Activated CD8-positive, alpha-beta T cell treated with anti-CD3 and anti-CD28 coated beads, Interleukin-2, amount 10 ng/mL, durations not matched to agents 7 days and 5 days (primary cell): ENCODE data around the gene ZNF292. TPM values are rescaled to one million over a fixed set of nuclear protein-coding genes. Genes with fewer than 3 reads are reported as not detected.
"Not testable (repeated sequence)": the region's sequence is repeated elsewhere in the genome, so short reads cannot be mapped to it uniquely, and the experiment has no call there.

Experiments used
- ATAC-seq: fragments of 150-1000 bp; cut with Tn5 transposase; one replicate; pipeline ENCODE4 v1.10.0; 2021; ENCODE audit warnings: moderate library complexity
- CTCF ChIA-PET: fragments of 350-600 bp; sonication (Branson Sonifier 250); formaldehyde crosslinking; loops from one replicate; lab custom pipeline; 2021; ENCODE audit warnings: antibody characterized with exemption; lab: Charles Lee
- POLR2A ChIA-PET: fragments of 350-600 bp; sonication (Branson Sonifier 250); formaldehyde crosslinking; loops from one replicate; lab custom pipeline; 2021; ENCODE audit warnings: antibody characterized with exemption; lab: Charles Lee
- DNase-seq: peaks from one replicate; pipeline ENCODE4 v3.0.0-alpha.2; 2020
- H3K27ac Mint-ChIP-seq: one replicate; pipeline ENCODE4 v1.8.0; 2021; ENCODE audit warnings: mild to moderate bottlenecking, mixed read lengths
- H3K27me3 Mint-ChIP-seq: one replicate; pipeline ENCODE4 v1.8.0; 2021; ENCODE audit warnings: low read depth, mixed read lengths
- H3K36me3 Mint-ChIP-seq: one replicate; pipeline ENCODE4 v1.8.0; 2021; ENCODE audit warnings: low read depth, mixed read lengths
- H3K4me1 Mint-ChIP-seq: one replicate; pipeline ENCODE4 v1.8.0; 2021; ENCODE audit warnings: low read depth, mixed read lengths
- H3K4me3 Mint-ChIP-seq: one replicate; pipeline ENCODE4 v1.8.0; 2021; ENCODE audit warnings: mild to moderate bottlenecking, mixed read lengths
- H3K9me3 Mint-ChIP-seq: one replicate; pipeline ENCODE4 v1.8.0; 2022; ENCODE audit warnings: mixed read lengths; ENCODE audit not compliant: insufficient read depth
- total RNA-seq, 2 experiments: library from RNA; stranded (reverse); gene quantifications; one replicate each; pipeline ENCODE4 v1.2.3, GENCODE V29; 2021

The ZNF292 gene
- total RNA-seq, 2 experiments from 2014 or later, result 48.5 to 50.7 TPM

DNA sequence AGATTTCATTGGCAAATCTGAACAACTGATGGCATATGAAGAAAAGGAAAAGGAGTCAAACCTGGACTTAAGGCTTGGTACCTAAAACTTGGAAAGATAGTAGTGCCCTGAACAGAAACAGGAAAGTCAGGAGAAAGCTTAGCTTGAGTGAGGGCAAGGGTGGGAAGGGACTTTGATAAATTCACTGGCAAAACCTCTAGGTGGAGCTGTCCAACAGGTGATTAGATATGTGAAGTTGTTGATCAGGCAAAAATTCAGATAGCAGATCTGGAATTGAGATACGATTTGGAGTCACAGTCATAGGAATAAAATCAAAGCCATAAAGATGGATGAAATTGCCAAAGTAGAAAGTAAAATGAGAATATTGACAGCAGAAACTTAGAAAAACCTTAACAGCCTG lies 16.1 kb upstream of the ZNF292 start:
- no peak overlapping the region for H3K27ac Mint-ChIP-seq
- CTCF ChIA-PET, result interaction anchor here (0.7 to 3.3 kb wide), 21 partner anchors 8 to 558 kb away, joined by 3 to 15 read pairs (median 3); partner anchors contain the start of gene ZNF292
- H3K4me3 Mint-ChIP-seq, result no peak overlapping the region
- H3K27me3 Mint-ChIP-seq, result peaks cover 48% of the 10 kb centered on the region
- peak; percentile 76 for ATAC-seq
- DNase-seq, result peak; percentile 64
- no peaks in the 10 kb centered on the region for H3K36me3 Mint-ChIP-seq
- H3K4me1 Mint-ChIP-seq, result no peaks in the 10 kb centered on the region
- no peaks in the 10 kb centered on the region for H3K9me3 Mint-ChIP-seq
- POLR2A ChIA-PET, result no interaction called here

DNA sequence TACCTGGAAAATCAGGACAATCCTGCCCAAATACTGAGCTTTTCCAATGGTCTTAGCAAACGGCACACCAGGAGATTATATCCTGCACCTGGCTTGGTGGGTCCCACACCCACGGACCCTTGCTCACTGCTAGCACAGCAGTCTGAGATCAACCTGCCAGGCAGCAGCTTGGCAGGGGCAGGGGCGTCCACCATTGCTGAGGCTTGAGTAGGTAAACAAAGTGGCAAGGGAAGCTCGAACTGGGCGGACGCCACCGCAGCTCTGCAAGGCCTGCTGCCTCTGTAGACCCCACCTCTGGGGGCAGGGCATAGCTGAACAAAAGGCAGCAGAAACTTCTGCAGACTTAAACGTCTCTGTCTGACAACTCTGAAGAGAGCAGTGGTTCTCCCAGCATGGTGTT lies 15.4 kb upstream of the ZNF292 start:
- not testable (repeated sequence) for H3K9me3 Mint-ChIP-seq, H3K4me1 Mint-ChIP-seq, DNase-seq, ATAC-seq, H3K4me3 Mint-ChIP-seq, H3K27ac Mint-ChIP-seq, H3K36me3 Mint-ChIP-seq
- ChIA-PET POLR2A (interaction anchor here (1.4 kb wide), 1 partner anchor 14 kb away, joined by 3 read pairs; no protein-coding TSS in a partner anchor), CTCF (interaction anchor here (1.0 to 3.3 kb wide), 10 partner anchors 8 to 557 kb away, joined by 3 to 15 read pairs (median 4); partner anchors contain the start of gene ZNF292)
- peaks cover 51% of the 10 kb centered on the region for H3K27me3 Mint-ChIP-seq

DNA sequence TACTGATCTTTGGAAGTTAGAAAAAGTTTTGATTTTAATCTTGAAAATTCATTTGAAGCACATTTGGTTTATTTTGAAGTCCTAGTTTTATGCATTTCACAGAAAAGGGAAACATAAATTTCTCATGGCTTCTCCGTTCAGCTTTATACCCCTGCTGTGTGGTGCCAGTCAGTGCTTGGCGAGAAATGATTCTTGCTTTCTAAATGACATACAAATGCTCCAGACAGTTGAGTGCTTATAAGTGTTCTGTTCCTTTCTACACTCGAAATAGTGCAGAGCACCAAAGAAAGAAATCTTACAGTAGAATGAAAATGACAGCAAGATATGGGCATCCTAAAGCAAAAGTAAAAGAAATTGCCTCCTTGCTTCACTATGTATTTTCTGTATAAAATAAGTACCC lies 9.0 kb upstream of the ZNF292 start:
- DNase-seq, result no peak
- Mint-ChIP-seq H3K4me3 (no peak overlapping the region), H3K36me3 (peaks cover 2% of the 10 kb centered on the region), H3K4me1 (peaks cover 2% of the 10 kb centered on the region), H3K9me3 (no peaks in the 10 kb centered on the region), H3K27me3 (peaks cover 49% of the 10 kb centered on the region), H3K27ac (no peak overlapping the region)
- ATAC-seq, result no peak
- ChIA-PET POLR2A (interaction anchor here (1.6 kb wide), 1 partner anchor 10 kb away, joined by 4 read pairs; no protein-coding TSS in a partner anchor), CTCF (interaction anchor here (1.0 kb wide), 1 partner anchor 17 kb away, joined by 3 read pairs; no protein-coding TSS in a partner anchor)

DNA sequence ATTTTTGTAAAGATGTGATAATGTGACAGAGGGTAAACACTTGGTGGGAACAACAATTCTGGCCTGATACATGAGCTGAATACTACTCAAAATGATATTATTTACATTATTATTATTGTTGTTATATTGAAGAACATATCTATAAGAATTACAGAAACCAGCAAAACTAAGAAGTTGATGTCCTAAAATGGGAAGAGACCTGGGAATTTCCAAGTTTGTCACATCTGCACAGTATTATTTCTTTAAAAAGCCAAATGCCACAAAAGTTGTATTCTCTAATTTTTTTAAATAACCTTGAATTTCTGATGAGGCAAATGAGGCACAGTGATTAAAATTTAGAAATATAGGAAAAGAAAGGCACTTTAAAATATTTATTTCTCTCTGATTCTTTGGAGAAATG lies 5.0 kb upstream of the ZNF292 start:
- ChIA-PET POLR2A (no interaction called here), CTCF (no interaction called here)
- Mint-ChIP-seq H3K4me3 (no peak overlapping the region), H3K27me3 (peaks cover 17% of the 10 kb centered on the region), H3K36me3 (no peaks in the 10 kb centered on the region), H3K27ac (no peak overlapping the region), H3K9me3 (no peaks in the 10 kb centered on the region), H3K4me1 (peaks cover 26% of the 10 kb centered on the region)
- no peak for ATAC-seq
- DNase-seq, result no peak

DNA sequence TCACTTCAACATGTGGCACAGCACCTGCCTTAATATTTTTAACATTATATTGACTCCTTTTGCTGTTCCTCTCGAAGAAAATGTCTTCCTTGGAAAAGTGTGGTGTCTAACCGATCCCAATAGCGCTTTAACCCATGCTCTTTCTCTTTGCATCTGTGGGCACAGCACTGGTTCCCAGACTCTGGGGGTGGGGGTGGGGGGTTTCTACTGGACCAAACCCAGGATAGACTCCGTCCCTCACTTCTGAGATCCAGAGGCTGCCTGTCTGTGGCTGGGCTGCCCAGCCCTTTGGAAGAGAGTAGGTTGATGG lies 3.9 kb upstream of the ZNF292 start:
- Mint-ChIP-seq H3K36me3 (peaks cover 4% of the 10 kb centered on the region), H3K27me3 (peaks cover 14% of the 10 kb centered on the region), H3K9me3 (no peaks in the 10 kb centered on the region), H3K4me3 (peak overlapping the region; percentile 77), H3K27ac (peak overlapping the region; percentile 94), H3K4me1 (peaks cover 26% of the 10 kb centered on the region)
- CTCF ChIA-PET, result no interaction called here
- no peak for ATAC-seq
- DNase-seq, result no peak
- POLR2A ChIA-PET, result no interaction called here

DNA sequence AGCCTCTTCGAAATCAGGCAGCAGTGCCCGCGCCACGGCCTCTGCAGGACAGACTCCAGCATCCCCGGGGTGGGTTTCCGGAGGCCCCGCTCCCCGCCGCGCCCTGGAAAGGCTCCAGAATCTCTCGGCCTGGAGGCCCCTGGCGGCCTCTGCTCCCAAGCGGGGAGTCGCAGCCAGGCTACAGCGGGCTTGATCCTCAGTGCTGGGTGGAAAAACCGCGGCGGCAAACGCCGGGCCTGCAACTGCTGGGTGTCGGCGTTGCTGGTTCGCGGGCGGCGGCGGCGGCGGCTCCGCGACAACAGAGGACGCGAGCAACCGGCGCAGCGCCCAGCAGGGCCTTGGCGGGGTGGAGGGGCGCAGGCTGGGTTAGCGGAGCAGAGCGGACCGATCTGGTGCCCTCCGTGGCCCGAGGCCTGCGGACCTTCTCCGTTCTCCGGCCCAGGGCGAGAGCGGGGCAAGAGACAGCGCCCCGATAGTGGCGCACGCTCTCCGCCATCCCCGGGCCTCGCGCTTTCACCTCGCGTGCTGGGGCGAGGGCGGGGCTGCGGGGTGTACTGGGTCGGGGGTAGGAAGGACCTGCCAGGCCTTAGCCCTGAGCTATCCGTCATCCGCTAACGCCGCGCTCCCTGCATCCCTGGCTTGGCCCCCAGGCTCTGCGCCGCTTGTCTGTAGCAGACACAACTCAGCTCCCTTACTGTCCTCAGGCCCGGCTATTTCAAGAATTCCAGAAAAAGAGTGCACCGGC lies 3.4 kb upstream of the ZNF292 start:
- Mint-ChIP-seq H3K36me3 (peaks cover 9% of the 10 kb centered on the region), H3K9me3 (no peaks in the 10 kb centered on the region), H3K27me3 (peaks cover 13% of the 10 kb centered on the region), H3K27ac (peak overlapping the region; percentile 94), H3K4me3 (peak overlapping the region; percentile 77), H3K4me1 (peaks cover 31% of the 10 kb centered on the region)
- CTCF ChIA-PET, result interaction anchor here (0.9 kb wide), 1 partner anchor 13 kb away, joined by 3 read pairs; no protein-coding TSS in a partner anchor
- POLR2A ChIA-PET, result interaction anchor here (0.7 to 1.1 kb wide), 2 partner anchors 14 to 55 kb away, joined by 3 read pairs; no protein-coding TSS in a partner anchor
- DNase-seq, result peak; percentile 75
- peak; percentile 27 for ATAC-seq

DNA sequence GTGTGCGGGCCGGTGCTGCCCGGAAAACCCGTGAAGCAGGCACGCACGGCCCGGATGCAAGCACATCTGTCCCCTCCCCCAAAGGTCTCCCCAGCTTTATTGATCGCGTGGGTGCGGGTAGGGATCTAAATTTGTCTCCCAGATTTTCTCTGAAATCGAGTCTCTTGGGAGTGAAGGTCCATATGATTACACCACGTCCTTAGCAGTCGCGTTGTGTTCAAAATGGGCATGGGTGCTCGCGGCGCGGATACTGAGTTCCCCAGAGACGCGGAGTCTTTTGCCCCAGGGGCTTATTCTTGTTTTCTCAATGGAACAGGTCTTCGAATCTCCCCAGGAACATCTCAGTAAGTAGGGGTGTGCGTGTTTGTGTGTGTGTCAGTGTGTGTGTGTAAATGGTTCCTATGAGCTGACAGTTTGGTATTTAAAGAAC lies 2.8 kb upstream of the ZNF292 start:
- DNase-seq, result no peak
- H3K36me3 Mint-ChIP-seq, result peaks cover 10% of the 10 kb centered on the region
- no peaks in the 10 kb centered on the region for H3K9me3 Mint-ChIP-seq
- ATAC-seq, result no peak
- H3K4me1 Mint-ChIP-seq, result peaks cover 32% of the 10 kb centered on the region
- CTCF ChIA-PET, result interaction anchor here (0.9 kb wide), 1 partner anchor 14 kb away, joined by 3 read pairs; no protein-coding TSS in a partner anchor
- H3K27ac Mint-ChIP-seq, result peak overlapping the region; percentile 94
- peaks cover 11% of the 10 kb centered on the region for H3K27me3 Mint-ChIP-seq
- POLR2A ChIA-PET, result interaction anchor here (0.7 to 1.1 kb wide), 2 partner anchors 15 to 55 kb away, joined by 3 read pairs; no protein-coding TSS in a partner anchor
- peak overlapping the region; percentile 77 for H3K4me3 Mint-ChIP-seq

DNA sequence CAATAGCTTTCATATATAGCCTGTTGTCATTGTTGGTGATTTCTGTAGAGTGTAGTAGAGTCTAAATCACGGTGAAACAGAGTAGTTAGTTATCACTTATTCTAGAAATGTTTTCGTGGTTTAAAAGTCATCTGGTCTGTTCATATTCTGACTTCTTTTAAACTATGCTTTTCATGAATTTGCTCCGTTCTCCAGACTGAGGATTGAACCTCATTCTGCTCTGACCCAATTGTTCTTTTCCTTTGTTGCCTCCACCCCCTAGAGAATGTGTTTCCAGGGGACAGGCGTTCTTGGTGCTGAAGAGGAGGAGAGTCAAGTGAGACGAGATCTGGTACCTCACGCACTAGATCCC lies 748 bp upstream of the ZNF292 start:
- peak overlapping the region; percentile 99 for H3K27ac Mint-ChIP-seq
- no peaks in the 10 kb centered on the region for H3K9me3 Mint-ChIP-seq
- H3K36me3 Mint-ChIP-seq, result peaks cover 16% of the 10 kb centered on the region
- peaks cover 3% of the 10 kb centered on the region for H3K27me3 Mint-ChIP-seq
- DNase-seq, result no peak
- POLR2A ChIA-PET, result interaction anchor here (1.5 kb wide), 1 partner anchor 1926 kb away, joined by 3 read pairs; the partner anchor contains the start of gene PNRC1
- H3K4me3 Mint-ChIP-seq, result peak overlapping the region; percentile 77
- ATAC-seq, result no peak
- CTCF ChIA-PET, result interaction anchor here (1.2 to 1.3 kb wide), 2 partner anchors 16 to 167 kb away, joined by 3 read pairs; no protein-coding TSS in a partner anchor
- H3K4me1 Mint-ChIP-seq, result peaks cover 42% of the 10 kb centered on the region

DNA sequence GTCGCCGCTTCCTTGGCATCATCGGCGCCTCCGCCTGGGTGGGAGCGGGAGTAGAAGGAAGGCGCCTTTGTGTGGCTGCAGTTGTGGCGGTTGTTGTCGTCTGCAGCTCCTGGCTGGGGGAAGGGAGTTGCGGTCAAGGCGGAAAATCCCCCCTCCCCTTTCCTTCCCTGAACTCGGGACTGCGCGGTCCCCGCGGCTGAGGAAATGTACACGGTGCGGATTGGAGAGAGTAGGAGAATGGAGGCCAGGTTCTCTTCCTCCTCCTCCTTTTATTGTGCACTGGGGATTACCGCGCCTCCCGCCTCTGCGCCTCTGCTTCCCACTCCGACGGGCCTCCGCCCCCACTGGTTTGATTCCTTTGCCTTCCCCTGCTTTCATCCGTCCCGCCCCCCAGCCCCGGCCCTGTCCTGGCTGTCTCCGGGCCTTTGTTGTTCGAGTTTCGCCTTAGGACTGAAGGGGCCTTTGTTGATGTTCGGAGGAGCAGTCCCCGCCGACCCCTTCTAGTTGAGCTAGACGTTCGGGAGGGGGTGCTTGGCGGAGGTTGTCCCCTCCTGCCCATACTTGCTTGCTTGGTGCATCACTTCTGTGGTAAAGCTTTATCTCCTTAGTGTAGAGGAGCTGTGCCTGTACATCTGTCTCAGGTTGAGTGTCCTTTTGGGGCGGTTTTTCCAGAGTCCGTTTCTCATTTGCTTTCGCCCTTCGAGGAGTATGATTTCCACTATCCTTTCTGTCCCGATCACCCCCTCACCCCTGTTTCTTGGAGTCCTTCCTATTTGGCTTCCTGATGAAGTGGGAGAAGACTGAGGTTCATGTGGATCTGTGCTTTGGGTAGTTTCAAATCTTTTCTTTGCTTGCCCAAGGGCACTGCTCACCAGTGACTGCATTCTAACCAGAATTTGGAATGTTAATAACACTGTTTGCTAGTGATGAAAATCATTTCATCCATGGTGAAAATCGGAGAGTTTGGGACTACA lies 764 bp downstream of the ZNF292 start:
- Mint-ChIP-seq H3K36me3 (peaks cover 20% of the 10 kb centered on the region), H3K4me3 (peak overlapping the region; percentile 77), H3K27ac (peak overlapping the region; percentile 99), H3K4me1 (peaks cover 46% of the 10 kb centered on the region), H3K27me3 (no peaks in the 10 kb centered on the region), H3K9me3 (no peaks in the 10 kb centered on the region)
- peak; percentile 60 for DNase-seq
- CTCF ChIA-PET, result interaction anchor here (0.7 to 1.5 kb wide), 5 partner anchors 10 to 166 kb away, joined by 3 to 5 read pairs (median 3); no protein-coding TSS in a partner anchor
- peak; percentile 4 for ATAC-seq
- POLR2A ChIA-PET, result interaction anchor here (0.5 to 1.8 kb wide), 6 partner anchors 9 to 1477 kb away, joined by 3 to 6 read pairs (median 4); no protein-coding TSS in a partner anchor

DNA sequence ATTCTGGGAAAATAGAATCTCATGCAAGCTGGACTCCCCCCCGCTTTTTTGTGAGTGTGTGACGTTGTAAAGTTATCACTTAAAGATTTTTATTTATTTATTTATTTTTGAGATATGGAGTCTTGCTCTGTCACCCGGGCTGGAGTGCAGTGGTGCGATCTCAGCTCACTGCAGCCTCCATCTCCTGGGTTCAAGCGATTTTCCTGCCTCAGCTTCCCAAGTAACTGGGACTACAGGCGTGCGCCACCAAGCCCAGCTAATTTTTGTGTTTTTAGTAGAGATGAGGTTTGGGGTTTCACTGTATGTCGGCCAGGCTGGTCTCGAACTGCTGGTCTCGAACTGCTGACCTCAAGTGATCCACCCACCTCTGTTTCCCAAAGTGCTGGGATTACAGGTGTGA lies 2.2 kb downstream of the ZNF292 start:
- Mint-ChIP-seq H3K36me3 (peaks cover 20% of the 10 kb centered on the region), H3K4me1 (peaks cover 47% of the 10 kb centered on the region)
- POLR2A ChIA-PET, result interaction anchor here (0.8 kb wide), 1 partner anchor 22 kb away, joined by 3 read pairs; no protein-coding TSS in a partner anchor
- DNase-seq, H3K27ac Mint-ChIP-seq, ATAC-seq, H3K4me3 Mint-ChIP-seq, H3K27me3 Mint-ChIP-seq, H3K9me3 Mint-ChIP-seq: not testable (repeated sequence)
- CTCF ChIA-PET, result interaction anchor here (1.5 kb wide), 1 partner anchor 19 kb away, joined by 5 read pairs; no protein-coding TSS in a partner anchor

DNA sequence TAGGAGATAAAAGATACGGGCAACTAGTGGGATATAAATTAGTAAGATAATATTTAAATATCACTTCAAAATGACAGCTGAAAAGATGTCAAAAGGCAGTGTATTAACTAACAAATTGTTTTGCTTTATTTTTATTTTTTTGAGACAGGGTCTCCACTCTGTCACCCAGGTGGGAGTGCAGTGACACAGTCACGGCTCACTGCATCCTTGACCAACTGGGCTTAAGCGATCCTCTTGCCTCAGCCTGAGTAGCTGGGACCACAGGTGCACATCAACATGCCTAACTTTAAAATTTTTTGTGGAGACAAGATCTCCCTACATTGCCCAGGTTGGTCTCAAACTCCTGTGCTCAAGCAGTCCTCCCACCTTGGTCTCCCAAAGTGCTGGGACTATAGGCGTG lies 5.9 kb downstream of the ZNF292 start:
- Mint-ChIP-seq H3K9me3 (no peaks in the 10 kb centered on the region), H3K27ac (no peak overlapping the region), H3K27me3 (no peaks in the 10 kb centered on the region), H3K4me3 (no peak overlapping the region), H3K36me3 (peaks cover 27% of the 10 kb centered on the region), H3K4me1 (peaks cover 41% of the 10 kb centered on the region)
- no peak for DNase-seq
- ATAC-seq, result no peak
- ChIA-PET POLR2A (no interaction called here), CTCF (interaction anchor here (0.7 to 1.4 kb wide), 2 partner anchors 23 to 82 kb away, joined by 3 read pairs; no protein-coding TSS in a partner anchor)
